Skin epidermis (tissue), 12 donors: ENCODE measurements around the gene TULP1.
A peak's percentile ranks its signal among the peaks of the same experiment; 100 is the strongest.

Experiments used
- H3K27ac ChIP-seq, 21 experiments: fragments of 200-600 bp; sonication (generic) in 11 of 21; one replicate each; pipeline ENCODE4 v1.5.0; 2020; ENCODE audit warnings: mild to moderate bottlenecking in 3 of 21, inconsistent platforms in 2 of 21, moderate library complexity in 2 of 21
- H3K4me3 ChIP-seq, 7 experiments: fragments of 200-600 bp; sonication (generic) in 2 of 7; one replicate each; pipeline ENCODE4 v1.5.0; 2020; ENCODE audit warnings: inconsistent platforms in 2 of 7, mild to moderate bottlenecking in 2 of 7, moderate library complexity in 1 of 7

Gene TULP1

GRCh38 chr6:35499372-35499771 lies 13.3 kb downstream of the TULP1 start:
- Histone ChIP-seq H3K4me3 (no peak overlapping the region), H3K27ac (no peak overlapping the region)

GRCh38 chr6:35498422-35499067 lies 14.2 kb downstream of the TULP1 start:
- Histone ChIP-seq H3K27ac (peak overlapping the region in 19 of 21 experiments; percentile 74 to 99 (median 97)), H3K4me3 (peak overlapping the region; percentile 71 to 88 (median 80))

- Histone ChIP-seq H3K27ac (peak overlapping the region; percentile 74 to 99 (median 97)), H3K4me3 (peak overlapping the region; percentile 71 to 88 (median 80))
Measured at GRCh38 chr6:35497571-35498421, 14.9 kb downstream of the TULP1 start.

GRCh38 chr6:35496841-35497570 lies 15.7 kb downstream of the TULP1 start, which contains the start of gene TEAD3:
TSS of gene TEAD3 (minus strand) at chr6:35497079.
- Histone ChIP-seq H3K4me3 (peak within 1 kb of the TSS; percentile 71 to 88 (median 80)), H3K27ac (peak within 1 kb of the TSS; percentile 81 to 99 (median 97))

GRCh38 chr6:35496036-35496840 lies 16.5 kb downstream of the TULP1 start:
- H3K4me3 ChIP-seq = peak overlapping the region; percentile 71 to 88 (median 80)
- peak overlapping the region; percentile 69 to 99 (median 97) for H3K27ac ChIP-seq

GRCh38 chr6:35495258-35496035 lies 17.2 kb downstream of the TULP1 start:
- Histone ChIP-seq H3K27ac (peak overlapping the region; percentile 69 to 99 (median 97)), H3K4me3 (peak overlapping the region; percentile 71 to 88 (median 80))

- peak overlapping the region in 14 of 21 experiments; percentile 5 to 99 (median 39) for H3K27ac ChIP-seq
- H3K4me3 ChIP-seq = no peak overlapping the region
Measured at GRCh38 chr6:35494161-35494563, 18.5 kb downstream of the TULP1 start.

- Histone ChIP-seq H3K4me3 (no peak overlapping the region), H3K27ac (peak overlapping the region in 5 of 21 experiments; percentile 34 to 55 (median 46))
Measured at GRCh38 chr6:35493307-35493983, 19.3 kb downstream of the TULP1 start.

GRCh38 chr6:35492974-35493284 lies 19.8 kb downstream of the TULP1 start:
- Histone ChIP-seq H3K4me3 (no peak overlapping the region), H3K27ac (peak overlapping the region in 8 of 21 experiments; percentile 2 to 94 (median 64))

GRCh38 chr6:35492258-35492973 lies 20.3 kb downstream of the TULP1 start:
- H3K27ac ChIP-seq = peak overlapping the region in 13 of 21 experiments; percentile 2 to 94 (median 56)
- H3K4me3 ChIP-seq = no peak overlapping the region

- no peak overlapping the region for H3K4me3 ChIP-seq
- peak overlapping the region in 14 of 21 experiments; percentile 6 to 94 (median 67) for H3K27ac ChIP-seq
Measured at GRCh38 chr6:35491558-35492257, 21.0 kb downstream of the TULP1 start.

GRCh38 chr6:35490821-35491557 lies 21.7 kb downstream of the TULP1 start:
- Histone ChIP-seq H3K27ac (peak overlapping the region in 14 of 21 experiments; percentile 6 to 94 (median 67)), H3K4me3 (no peak overlapping the region)

GRCh38 chr6:35489995-35490791 lies 22.5 kb downstream of the TULP1 start:
- H3K4me3 ChIP-seq = no peak overlapping the region

GRCh38 chr6:35489066-35489465 lies 23.6 kb downstream of the TULP1 start:
- Histone ChIP-seq H3K4me3 (no peak overlapping the region), H3K27ac (peak overlapping the region in 16 of 21 experiments; percentile 12 to 94 (median 72))

More at GRCh38 chr6:35489995-35490791, 22.5 kb downstream of the TULP1 start:
- H3K27ac ChIP-seq = peak overlapping the region in 17 of 21 experiments; percentile 11 to 94 (median 63)

- no peak overlapping the region for H3K4me3 ChIP-seq
- H3K27ac ChIP-seq = peak overlapping the region in 19 of 21 experiments; percentile 6 to 94 (median 87)
Measured at GRCh38 chr6:35488517-35488862, 24.2 kb downstream of the TULP1 start.
